SU-DHL-6 (cell line): ENCODE measurements around the gene SLC36A3.
"Not testable (repeated sequence)": the region's sequence is repeated elsewhere in the genome, so short reads cannot be mapped to it uniquely, and the experiment has no call there.

Experiments used
- H2AFZ ChIP-seq: fragments of 200-600 bp; sonication (generic); 2 replicates; pipeline ENCODE4 v1.6.1; 2014; ENCODE audit warnings: low read depth, mild to moderate bottlenecking, moderate library complexity, mixed read lengths, antibody characterized with exemption, low read length; ENCODE audit not compliant: severe bottlenecking
- H3F3A ChIP-seq: fragments of 200-600 bp; shearing (Covaris generic); 2 replicates; pipeline ENCODE4 v1.6.0; 2016; ENCODE audit warnings: antibody characterized with exemption, mild to moderate bottlenecking; ENCODE audit not compliant: insufficient read depth
- H3K27ac ChIP-seq: fragments of 200-600 bp; sonication (generic); 2 replicates; pipeline ENCODE4 v1.5.1; 2016; ENCODE audit warnings: low read depth, mild to moderate bottlenecking, low read length, moderate library complexity, mixed read lengths
- H3K27me3 ChIP-seq: fragments of 200-600 bp; sonication (generic), shearing (Covaris generic); 2 replicates; pipeline ENCODE4 v1.6.0; 2014; ENCODE audit warnings: mild to moderate bottlenecking, low read length
- H3K36me3 ChIP-seq: fragments of 200-600 bp; sonication (generic); 2 replicates; pipeline ENCODE4 v1.6.1; 2014; ENCODE audit warnings: mild to moderate bottlenecking, low read length, mixed read lengths
- H3K4me2 ChIP-seq: fragments of 300-600, 200-600 bp; shearing (Covaris generic), sonication (generic); 2 replicates; pipeline ENCODE4 v1.6.0; 2014; ENCODE audit warnings: low read length, low read depth, mild to moderate bottlenecking; ENCODE audit not compliant: poor library complexity, severe bottlenecking
- H3K4me3 ChIP-seq: fragments of 200-600 bp; sonication (generic); 2 replicates; pipeline ENCODE4 v1.5.1; 2014; ENCODE audit warnings: antibody characterized with exemption, low read length, mild to moderate bottlenecking, mixed read lengths; ENCODE audit not compliant: insufficient read depth, poor library complexity, severe bottlenecking
- H3K79me2 ChIP-seq: fragments of 200-600 bp; sonication (generic); 2 replicates; pipeline ENCODE4 v1.6.1; 2014; ENCODE audit warnings: mild to moderate bottlenecking, low read length, moderate library complexity; ENCODE audit not compliant: insufficient read depth
- H3K9ac ChIP-seq: fragments of 200-600 bp; sonication (generic); 2 replicates; pipeline ENCODE4 v1.7.0; 2014; ENCODE audit warnings: mild to moderate bottlenecking, low read length
- H3K9me2 ChIP-seq: fragments of 200-600 bp; sonication (generic); replicated peaks from 2 replicates; pipeline ENCODE4 v1.6.1; 2014; ENCODE audit warnings: low read length; ENCODE audit not compliant: insufficient read depth
- H3K9me3 ChIP-seq: fragments of 200-600 bp; sonication (generic); 2 replicates; pipeline ENCODE4 v1.6.1; 2014; ENCODE audit warnings: low read length, mixed read lengths; ENCODE audit not compliant: insufficient read depth
- H4K20me1 ChIP-seq: fragments of 200-600 bp; sonication (generic); 2 replicates; pipeline ENCODE4 v1.6.1; 2014; ENCODE audit warnings: low read depth, mild to moderate bottlenecking, antibody characterized with exemption, low read length, moderate library complexity, mixed read lengths
- CTCF ChIP-seq: fragments of 200-600 bp; sonication (generic); IDR thresholded peaks from one replicate; pipeline ENCODE4 v1.5.1; 2017; ENCODE audit warnings: antibody characterized with exemption, mild to moderate bottlenecking, low read length, moderate library complexity; ENCODE audit not compliant: insufficient read depth, poor library complexity, severe bottlenecking
- EZH2phosphoT487 ChIP-seq: fragments of 200-600 bp; sonication (generic), shearing (Covaris generic); conservative IDR thresholded peaks from 2 replicates; pipeline ENCODE4 v1.6.1; 2018; ENCODE audit warnings: mild to moderate bottlenecking, antibody characterized with exemption, low read length, moderate library complexity, mixed read lengths

SLC36A3 gene

GRCh38 chr5:151257731-151258181, 45.8 kb downstream of the SLC36A3 start:
- peak overlapping the region; percentile 84 for H3K27ac ChIP-seq
- H3K4me2 ChIP-seq, result peak overlapping the region; percentile 68

GRCh38 chr5:151255621-151256286, 47.8 kb downstream of the SLC36A3 start:
- peak overlapping the region; percentile 68 for H3K4me2 ChIP-seq
- TF ChIP-seq EZH2phosphoT487 (no peak), CTCF (no peak)
- peak overlapping the region; percentile 97 for H3K9ac ChIP-seq

More at GRCh38 chr5:151257731-151258181, 45.8 kb downstream of the SLC36A3 start:
- no peaks in the 10 kb centered on the region for H3K27me3 ChIP-seq
- peak overlapping the region; percentile 97 for H3K9ac ChIP-seq
- H3F3A ChIP-seq, result peaks cover 19% of the 10 kb centered on the region
- H4K20me1 ChIP-seq, result no peaks in the 10 kb centered on the region; the same call in 1 of the 2 replicates
- no peak overlapping the region for H3K4me3 ChIP-seq
- H3K9me3 ChIP-seq, result no peaks in the 10 kb centered on the region
- TF ChIP-seq EZH2phosphoT487 (no peak), CTCF (no peak)
- peaks cover 97% of the 10 kb centered on the region for H3K79me2 ChIP-seq
- H3K36me3 ChIP-seq, result peaks cover 9% of the 10 kb centered on the region; the same call in 1 of the 2 replicates
- no peak overlapping the region for H2AFZ ChIP-seq
- H3K9me2 ChIP-seq, result no peaks in the 10 kb centered on the region

GRCh38 chr5:151254990-151255389, 48.6 kb downstream of the SLC36A3 start:
- not testable (repeated sequence) for H3K27me3 ChIP-seq, H3K9me3 ChIP-seq, H3K9me2 ChIP-seq, H3K36me3 ChIP-seq, H2AFZ ChIP-seq, H4K20me1 ChIP-seq
- peak overlapping the region; percentile 84 for H3K27ac ChIP-seq
- peak overlapping the region; percentile 97 for H3K9ac ChIP-seq
- H3K4me2 ChIP-seq, result peak overlapping the region; percentile 68
- peak overlapping the region; percentile 99 for H3K4me3 ChIP-seq
- peaks cover 19% of the 10 kb centered on the region for H3F3A ChIP-seq
- H3K79me2 ChIP-seq, result peaks cover 70% of the 10 kb centered on the region

More at GRCh38 chr5:151255621-151256286, 47.8 kb downstream of the SLC36A3 start:
- H3K36me3 ChIP-seq, result no peaks in the 10 kb centered on the region
- H2AFZ ChIP-seq, result no peak overlapping the region
- H3K9me3 ChIP-seq, result no peaks in the 10 kb centered on the region
- H3K4me3 ChIP-seq, result peak overlapping the region; percentile 99
- peak overlapping the region; percentile 84 for H3K27ac ChIP-seq
- H3F3A ChIP-seq, result peaks cover 19% of the 10 kb centered on the region
- H3K79me2 ChIP-seq, result peaks cover 78% of the 10 kb centered on the region
- no peaks in the 10 kb centered on the region; the same call in 1 of the 2 replicates for H4K20me1 ChIP-seq
- no peaks in the 10 kb centered on the region for H3K9me2 ChIP-seq
- H3K27me3 ChIP-seq, result no peaks in the 10 kb centered on the region

GRCh38 chr5:151254556-151254955, 49.0 kb downstream of the SLC36A3 start:
- no peaks in the 10 kb centered on the region for H3K9me3 ChIP-seq
- H3K79me2 ChIP-seq, result peaks cover 66% of the 10 kb centered on the region
- TF ChIP-seq EZH2phosphoT487 (no peak), CTCF (no peak)
- peak overlapping the region; percentile 99 for H3K4me3 ChIP-seq
- H3K36me3 ChIP-seq, result no peaks in the 10 kb centered on the region
- no peaks in the 10 kb centered on the region for H3K9me2 ChIP-seq
- H2AFZ ChIP-seq, result no peak overlapping the region
- peak overlapping the region; percentile 68 for H3K4me2 ChIP-seq
- no peaks in the 10 kb centered on the region for H3K27me3 ChIP-seq
- H3F3A ChIP-seq, result peaks cover 19% of the 10 kb centered on the region
- H3K27ac ChIP-seq, result peak overlapping the region; percentile 84
- no peaks in the 10 kb centered on the region; the same call in 1 of the 2 replicates for H4K20me1 ChIP-seq
- H3K9ac ChIP-seq, result peak overlapping the region; percentile 97
